RKO (cell line): ENCODE results near the gene MAGI2.

Experiments used
- DNase-seq: peaks from one replicate; pipeline ENCODE4 v3.0.0-alpha.2; 2016; ENCODE audit warnings: low spot score

MAGI2 gene

GRCh38 chr7:78222001-78222751 is 1231.3 kb downstream of the MAGI2 start:
- DNase-seq: no peak

- DNase-seq: no peak
These were observed 1232.7 kb downstream of the MAGI2 start for GRCh38 chr7:78220754-78221153.

- peak; percentile 15 for DNase-seq
These were observed 1234.6 kb downstream of the MAGI2 start for GRCh38 chr7:78218876-78219275.

GRCh38 chr7:78218051-78218450 is 1235.4 kb downstream of the MAGI2 start:
- peak; percentile 2 for DNase-seq

GRCh38 chr7:78215199-78215598 is 1238.3 kb downstream of the MAGI2 start:
- no peak for DNase-seq

GRCh38 chr7:78213402-78213801 is 1240.1 kb downstream of the MAGI2 start:
- no peak for DNase-seq

GRCh38 chr7:78212476-78213060 is 1240.9 kb downstream of the MAGI2 start:
- DNase-seq: no peak

- no peak for DNase-seq
These were observed 1246.2 kb downstream of the MAGI2 start for GRCh38 chr7:78207269-78207668.

GRCh38 chr7:78206769-78207168 is 1246.7 kb downstream of the MAGI2 start:
- DNase-seq: no peak

GRCh38 chr7:78203042-78203720 is 1250.3 kb downstream of the MAGI2 start:
- peak; percentile 6 for DNase-seq

- peak; percentile 32 for DNase-seq
These were observed 1254.7 kb downstream of the MAGI2 start for GRCh38 chr7:78198756-78199155.

- peak; percentile 68 for DNase-seq
These were observed 1256.0 kb downstream of the MAGI2 start for GRCh38 chr7:78197447-78197846.

GRCh38 chr7:78195281-78195680 is 1258.2 kb downstream of the MAGI2 start:
- DNase-seq: no peak

- no peak for DNase-seq
These were observed 1258.9 kb downstream of the MAGI2 start for GRCh38 chr7:78194611-78195010.

GRCh38 chr7:78191475-78192079 is 1261.9 kb downstream of the MAGI2 start:
- no peak for DNase-seq

- no peak for DNase-seq
These were observed 1263.7 kb downstream of the MAGI2 start for GRCh38 chr7:78189762-78190161.

- no peak for DNase-seq
These were observed 1268.2 kb downstream of the MAGI2 start for GRCh38 chr7:78185149-78185745.

- no peak for DNase-seq
These were observed 1269.2 kb downstream of the MAGI2 start for GRCh38 chr7:78184299-78184698.

- DNase-seq: no peak
These were observed 1273.5 kb downstream of the MAGI2 start for GRCh38 chr7:78179827-78180477.

GRCh38 chr7:78179211-78179610 is 1274.3 kb downstream of the MAGI2 start:
- no peak for DNase-seq

- no peak for DNase-seq
These were observed 1275.1 kb downstream of the MAGI2 start for GRCh38 chr7:78178319-78178718.

- no peak for DNase-seq
These were observed 1277.3 kb downstream of the MAGI2 start for GRCh38 chr7:78176171-78176570.
